RWPE2 (cell line): ENCODE measurements around the gene LRCOL1.

Experiments used
- ATAC-seq: fragments of 200-7000 bp; cut with Tn5 transposase; 3 replicates; pipeline ENCODE4 v1.9.1; 2021; ENCODE audit warnings: low read depth
- DNase-seq: peaks from one replicate; pipeline ENCODE4 v3.0.0-alpha.2; 2020; ENCODE audit warnings: low spot score
- H3K27ac ChIP-seq: fragments of 450-650 bp; 2 replicates; pipeline ENCODE4 v1.5.1; 2017; ENCODE audit warnings: mild to moderate bottlenecking; ENCODE audit not compliant: poor library complexity, severe bottlenecking
- H3K27me3 ChIP-seq: fragments of 250-450 bp; sonication (Bioruptor Pico); 2 replicates; pipeline ENCODE4 v1.5.1; 2021; ENCODE audit warnings: mild to moderate bottlenecking, moderate library complexity; ENCODE audit not compliant: insufficient read depth, poor library complexity, severe bottlenecking
- H3K36me3 ChIP-seq: fragments of 250-450 bp; sonication (Bioruptor Pico); 2 replicates; pipeline ENCODE4 v1.5.1; 2020; ENCODE audit warnings: low read depth, mild to moderate bottlenecking, moderate library complexity
- H3K4me1 ChIP-seq: fragments of 250-450 bp; sonication (Bioruptor Pico); 2 replicates; pipeline ENCODE4 v1.5.1; 2021; ENCODE audit warnings: mild to moderate bottlenecking, moderate library complexity; ENCODE audit not compliant: insufficient read depth, poor library complexity, severe bottlenecking
- H3K4me3 ChIP-seq: fragments of 250-450 bp; sonication (Bioruptor Pico); 2 replicates; pipeline ENCODE4 v1.5.1; 2021; ENCODE audit warnings: mild to moderate bottlenecking, moderate library complexity; ENCODE audit not compliant: severe bottlenecking
- H3K9me3 ChIP-seq: fragments of 250-450 bp; sonication (Bioruptor Pico); 2 replicates; pipeline ENCODE4 v1.5.1; 2021; ENCODE audit warnings: mild to moderate bottlenecking, moderate library complexity; ENCODE audit not compliant: severe bottlenecking
- TF ChIP-seq, protein P1 (sequence below): fragments of 450-650 bp; IDR thresholded peaks from one replicate; pipeline ENCODE4 v1.5.1; 2017; ENCODE audit warnings: mild to moderate bottlenecking, moderate library complexity; ENCODE audit not compliant: poor library complexity, severe bottlenecking

Gene LRCOL1

DNA sequence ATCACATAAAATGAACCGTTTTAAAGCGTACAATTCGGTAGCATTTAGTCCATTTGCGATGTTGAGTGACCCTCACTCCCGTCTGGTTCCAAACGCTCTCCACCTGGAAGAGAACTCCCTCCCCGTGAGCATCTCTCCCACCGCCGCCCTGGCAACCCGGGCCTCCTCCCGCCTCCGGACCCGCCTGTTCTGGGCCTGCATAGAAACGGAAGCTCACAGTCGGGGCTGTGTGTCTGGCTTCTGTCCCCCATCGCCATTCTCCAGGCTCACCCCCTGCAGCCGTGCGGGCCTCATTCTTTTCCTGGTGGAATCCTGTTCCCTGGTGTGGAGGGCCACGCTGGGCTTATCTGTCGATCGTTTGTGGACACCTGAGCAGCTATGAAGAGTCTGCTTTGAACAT, 17.3 kb downstream of the LRCOL1 start:
- DNase-seq = no peak

GRCh38 chr12:132592282-132592970, 18.0 kb downstream of the LRCOL1 start:
- H3K27me3 ChIP-seq = no peaks in the 10 kb centered on the region
- H3K4me3 ChIP-seq = no peak overlapping the region

More for the DNA sequence above, 17.3 kb downstream of the LRCOL1 start:
- Histone ChIP-seq H3K36me3 (no peaks in the 10 kb centered on the region), H3K27ac (no peak overlapping the region), H3K4me3 (no peak overlapping the region), H3K4me1 (no peaks in the 10 kb centered on the region), H3K27me3 (no peaks in the 10 kb centered on the region), H3K9me3 (no peaks in the 10 kb centered on the region)
- ATAC-seq = no peak
- TF ChIP-seq, protein P1, sequence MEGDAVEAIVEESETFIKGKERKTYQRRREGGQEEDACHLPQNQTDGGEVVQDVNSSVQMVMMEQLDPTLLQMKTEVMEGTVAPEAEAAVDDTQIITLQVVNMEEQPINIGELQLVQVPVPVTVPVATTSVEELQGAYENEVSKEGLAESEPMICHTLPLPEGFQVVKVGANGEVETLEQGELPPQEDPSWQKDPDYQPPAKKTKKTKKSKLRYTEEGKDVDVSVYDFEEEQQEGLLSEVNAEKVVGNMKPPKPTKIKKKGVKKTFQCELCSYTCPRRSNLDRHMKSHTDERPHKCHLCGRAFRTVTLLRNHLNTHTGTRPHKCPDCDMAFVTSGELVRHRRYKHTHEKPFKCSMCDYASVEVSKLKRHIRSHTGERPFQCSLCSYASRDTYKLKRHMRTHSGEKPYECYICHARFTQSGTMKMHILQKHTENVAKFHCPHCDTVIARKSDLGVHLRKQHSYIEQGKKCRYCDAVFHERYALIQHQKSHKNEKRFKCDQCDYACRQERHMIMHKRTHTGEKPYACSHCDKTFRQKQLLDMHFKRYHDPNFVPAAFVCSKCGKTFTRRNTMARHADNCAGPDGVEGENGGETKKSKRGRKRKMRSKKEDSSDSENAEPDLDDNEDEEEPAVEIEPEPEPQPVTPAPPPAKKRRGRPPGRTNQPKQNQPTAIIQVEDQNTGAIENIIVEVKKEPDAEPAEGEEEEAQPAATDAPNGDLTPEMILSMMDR = no peak

DNA sequence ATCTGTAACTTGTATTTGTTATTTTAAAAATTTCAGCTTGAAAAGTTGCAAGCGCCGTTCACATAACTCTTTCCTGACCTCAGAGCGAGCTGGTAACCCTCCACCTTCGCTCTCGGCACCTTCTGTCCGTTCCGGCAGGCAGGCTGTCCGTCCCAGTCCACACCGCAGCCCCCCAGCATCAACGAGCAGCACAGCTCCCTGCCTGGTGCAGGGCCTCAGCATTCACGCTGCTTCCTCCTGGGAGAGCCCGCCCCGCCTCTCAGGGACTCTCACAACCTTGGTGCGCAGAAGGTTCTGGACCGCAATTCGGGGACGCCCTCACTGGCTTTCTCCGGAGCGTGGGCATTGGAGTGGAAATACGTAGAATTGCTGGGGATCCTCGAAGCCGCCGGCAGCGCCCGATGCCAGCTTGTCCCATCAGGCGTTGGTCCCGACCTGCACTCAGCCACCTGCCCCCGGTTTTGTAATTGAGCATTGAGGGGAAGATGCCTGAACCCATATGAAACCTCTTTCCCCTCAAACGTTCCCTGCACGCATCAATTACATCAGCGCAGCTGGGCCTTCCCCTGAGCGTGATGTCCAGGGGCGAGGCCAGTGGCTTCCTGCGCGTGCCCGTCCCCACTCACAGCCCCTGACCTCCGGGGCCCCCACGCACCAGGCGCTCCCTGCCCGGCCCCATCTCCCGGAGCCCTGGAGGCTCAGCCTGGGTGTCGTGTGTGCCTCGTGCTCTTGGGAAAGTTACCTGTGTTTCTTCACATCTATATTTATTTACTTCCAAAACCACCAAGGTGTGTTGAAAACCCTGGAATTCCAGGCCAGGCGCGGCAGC, 19.1 kb downstream of the LRCOL1 start:
- DNase-seq (no peak), ATAC-seq (no peak)
- Histone ChIP-seq H3K4me3 (no peak overlapping the region), H3K36me3 (no peaks in the 10 kb centered on the region), H3K4me1 (no peaks in the 10 kb centered on the region), H3K27me3 (no peaks in the 10 kb centered on the region), H3K9me3 (no peaks in the 10 kb centered on the region), H3K27ac (no peak overlapping the region)
- TF ChIP-seq, protein P1 = no peak

More at GRCh38 chr12:132592282-132592970, 18.0 kb downstream of the LRCOL1 start:
- ATAC-seq = no peak
- Histone ChIP-seq H3K36me3 (no peaks in the 10 kb centered on the region), H3K9me3 (no peaks in the 10 kb centered on the region), H3K4me1 (no peaks in the 10 kb centered on the region), H3K27ac (no peak overlapping the region)
- no peak for DNase-seq
- TF ChIP-seq, protein P1 = no peak

DNA sequence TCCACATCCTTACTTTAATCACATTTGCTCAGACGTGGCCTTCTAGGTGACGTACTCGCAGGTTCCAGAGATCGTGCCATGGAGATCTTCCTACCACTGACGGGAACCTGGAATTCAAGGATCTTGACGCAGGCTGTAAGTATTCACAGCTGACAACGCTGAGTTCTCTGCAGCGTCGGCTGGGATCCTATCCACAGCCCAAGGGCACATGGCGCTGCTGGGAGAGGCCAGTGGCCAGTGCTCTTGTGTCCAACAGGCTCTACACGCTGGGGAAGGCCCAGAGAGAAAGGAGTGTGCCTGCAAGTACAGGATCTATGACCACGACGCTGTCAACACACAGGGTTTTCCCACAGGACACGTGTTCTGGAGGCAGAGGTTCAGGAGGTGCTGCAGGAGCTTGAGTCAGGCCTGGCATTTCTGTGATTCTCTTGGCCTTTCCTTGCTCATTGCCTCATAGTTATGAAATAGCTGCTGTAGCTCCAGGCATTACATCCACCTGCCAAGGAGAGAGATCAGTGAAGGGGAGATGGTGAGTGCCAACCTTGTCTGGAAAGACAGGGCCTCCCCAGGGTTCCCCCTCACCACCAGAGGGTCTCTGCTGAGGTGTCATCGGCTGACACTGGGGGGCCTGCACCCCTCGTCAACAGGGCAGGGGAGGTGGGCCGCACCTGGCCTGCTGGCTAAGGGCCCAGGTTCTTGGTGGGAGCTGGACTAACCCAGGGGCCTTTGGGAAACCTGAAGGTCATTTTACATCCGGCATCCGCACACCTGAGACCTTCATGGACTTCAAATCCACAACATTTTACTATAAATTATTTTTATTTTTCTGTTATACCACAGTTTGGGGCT, 21.3 kb downstream of the LRCOL1 start:
- no peak for DNase-seq
- Histone ChIP-seq H3K27me3 (no peaks in the 10 kb centered on the region), H3K4me1 (no peaks in the 10 kb centered on the region), H3K4me3 (no peak overlapping the region), H3K27ac (no peak overlapping the region), H3K9me3 (no peaks in the 10 kb centered on the region), H3K36me3 (no peaks in the 10 kb centered on the region)
- no peak for ATAC-seq
- TF ChIP-seq, protein P1 = no peak
